ENCODE results near the gene TUBG1. TPM values are rescaled to one million over a fixed set of nuclear protein-coding genes. Genes with fewer than 3 reads are reported as not detected.

TUBG1 gene
- total RNA-seq, 2 experiments from 2014 or later = 113 to 114 TPM

GRCh38 chr17:42590886-42591285 lies 18.6 kb upstream of the TUBG1 start:
- no TSS peak for BruUV-seq (replicated peaks)
- intact Hi-C loops (cut with micrococcal nuclease; ENCODE audit: unreplicated experiment) = no loop called here
- H2AFZ ChIP-seq (ENCODE audit: low read length) = no peak overlapping the region

GRCh38 chr17:42591411-42591810 lies 18.1 kb upstream of the TUBG1 start:
- no TSS peak for BruUV-seq (replicated peaks)

More at GRCh38 chr17:42590886-42591285, 18.6 kb upstream of the TUBG1 start:
- no peaks in the 10 kb centered on the region for H3K9me3 ChIP-seq (ENCODE audit: low read length)
- no peak overlapping the region for H3K4me3 ChIP-seq (ENCODE audit: low read depth, low read length, poor library complexity, severe bottlenecking)
- CTCF ChIA-PET (ENCODE audit: unreplicated experiment) = interaction anchor here (0.6 kb wide), 1 partner anchor 697 kb away, joined by 4 read pairs; no protein-coding TSS in a partner anchor
- no peaks in the 10 kb centered on the region for H3K9me2 ChIP-seq (ENCODE audit: insufficient read depth, low read length)
- H3K4me1 ChIP-seq (ENCODE audit: insufficient read depth, low read length, poor library complexity, severe bottlenecking) = peaks cover 31% of the 10 kb centered on the region
- H3K79me2 ChIP-seq (ENCODE audit: insufficient read depth, low read depth, low read length) = peaks cover 4% of the 10 kb centered on the region; the same call in 1 of the 2 replicates
- H4K20me1 ChIP-seq (ENCODE audit: insufficient read depth, low read length) = no peaks in the 10 kb centered on the region; the same call in 1 of the 2 replicates
- no peak overlapping the region for H3K27ac ChIP-seq (ENCODE audit: low read depth, low read length, poor library complexity, severe bottlenecking)
- H3K36me3 ChIP-seq (ENCODE audit: insufficient read depth, low read length) = peaks cover 72% of the 10 kb centered on the region
- no peak for DNase-seq (ENCODE audit: low spot score)
- no peak overlapping the region for H3K4me2 ChIP-seq (ENCODE audit: low read length)
- no peak for TF ChIP-seq CTCF (conservative IDR thresholded peaks at IDR 0.05; ENCODE audit: low read length)
- no peak for TF ChIP-seq EZH2phosphoT487 (IDR thresholded peaks at IDR 0.05; ENCODE audit: borderline replicate concordance, low read depth, low read length)
- POLR2A ChIA-PET = interaction anchor here (1.4 kb wide), 1 partner anchor 14 kb away, joined by 3 read pairs; no protein-coding TSS in a partner anchor

More at GRCh38 chr17:42591411-42591810, 18.1 kb upstream of the TUBG1 start:
- no peaks in the 10 kb centered on the region for H4K20me1 ChIP-seq (ENCODE audit: insufficient read depth, low read length)
- no peak overlapping the region for H3K4me2 ChIP-seq (ENCODE audit: low read length)
- H3K36me3 ChIP-seq (ENCODE audit: insufficient read depth, low read length) = peaks cover 70% of the 10 kb centered on the region
- H3K79me2 ChIP-seq (ENCODE audit: insufficient read depth, low read depth, low read length) = peaks cover 4% of the 10 kb centered on the region; the same call in 1 of the 2 replicates
- no peak overlapping the region for H2AFZ ChIP-seq (ENCODE audit: low read length)
- no peak for DNase-seq (ENCODE audit: low spot score)
- H3K9me2 ChIP-seq (ENCODE audit: insufficient read depth, low read length) = no peaks in the 10 kb centered on the region
- H3K27ac ChIP-seq (ENCODE audit: low read depth, low read length, poor library complexity, severe bottlenecking) = no peak overlapping the region
- no peak overlapping the region for H3K4me3 ChIP-seq (ENCODE audit: low read depth, low read length, poor library complexity, severe bottlenecking)
- H3K9me3 ChIP-seq (ENCODE audit: low read length) = no peaks in the 10 kb centered on the region
- POLR2A ChIA-PET = no interaction called here
- no peak for TF ChIP-seq CTCF (conservative IDR thresholded peaks at IDR 0.05; ENCODE audit: low read length)
- no peak for TF ChIP-seq EZH2phosphoT487 (IDR thresholded peaks at IDR 0.05; ENCODE audit: borderline replicate concordance, low read depth, low read length)
- intact Hi-C loops (cut with micrococcal nuclease; ENCODE audit: unreplicated experiment) = no loop called here
- H3K4me1 ChIP-seq (ENCODE audit: insufficient read depth, low read length, poor library complexity, severe bottlenecking) = peaks cover 26% of the 10 kb centered on the region
- CTCF ChIA-PET (ENCODE audit: unreplicated experiment) = interaction anchor here (0.6 to 2.0 kb wide), 2 partner anchors 13 to 698 kb away, joined by 4 to 5 read pairs; partner anchors contain the start of gene PSMC3IP
